GM19372 (cell line): Measurements from ENCODE around the gene GATA1.
"Not testable (repeated sequence)": the region's sequence is repeated elsewhere in the genome, so short reads cannot be mapped to it uniquely, and the experiment has no call there.

Experiments used
- ATAC-seq: cut with Tn5 transposase; IDR thresholded peaks from one replicate; pipeline ENCODE4 v1.9.1; 2021; ENCODE audit warnings: mild to moderate bottlenecking, low read depth, moderate library complexity; ENCODE audit not compliant: unreplicated experiment

The GATA1 gene

DNA sequence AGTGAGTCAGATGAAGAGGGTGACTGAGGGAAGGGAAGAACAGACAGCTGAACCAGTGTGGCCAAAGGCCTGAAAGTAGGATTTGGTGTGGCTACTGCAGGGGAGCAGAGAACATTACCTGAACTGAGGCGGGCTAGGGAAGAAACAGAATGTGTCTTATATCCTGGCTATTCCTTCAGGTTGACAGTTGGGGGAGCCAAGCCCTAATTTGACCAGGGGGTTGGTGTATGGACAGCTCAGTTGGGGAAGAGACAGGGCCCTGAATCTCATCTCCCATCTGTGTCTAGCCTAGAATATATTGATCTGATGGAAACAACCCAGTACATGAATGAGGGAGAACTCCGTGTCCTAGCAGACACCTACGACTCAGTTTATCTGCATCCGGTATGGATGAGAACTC is 19.7 kb downstream of the GATA1 start:
- ATAC-seq = no peak

DNA sequence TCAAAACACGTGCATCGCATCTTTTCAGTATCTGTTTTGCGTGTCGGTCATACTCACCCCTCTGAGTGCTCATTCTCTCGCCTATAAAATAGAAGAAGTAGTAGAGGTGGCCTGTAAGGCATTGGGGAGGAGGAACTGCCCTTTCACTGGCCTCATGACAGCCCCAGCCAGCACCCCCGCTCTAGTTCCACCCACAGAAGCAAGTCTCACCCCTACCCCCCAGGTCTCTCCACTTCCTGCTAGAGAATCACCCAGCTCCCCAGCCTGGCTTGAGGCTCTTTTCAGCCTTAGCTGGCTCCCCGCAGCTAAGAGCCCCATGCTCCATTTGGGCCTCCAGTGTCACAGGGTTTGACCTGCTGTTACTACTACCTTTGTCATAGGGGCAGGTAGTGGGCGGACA is 27.3 kb downstream of the GATA1 start:
- no peak for ATAC-seq

DNA sequence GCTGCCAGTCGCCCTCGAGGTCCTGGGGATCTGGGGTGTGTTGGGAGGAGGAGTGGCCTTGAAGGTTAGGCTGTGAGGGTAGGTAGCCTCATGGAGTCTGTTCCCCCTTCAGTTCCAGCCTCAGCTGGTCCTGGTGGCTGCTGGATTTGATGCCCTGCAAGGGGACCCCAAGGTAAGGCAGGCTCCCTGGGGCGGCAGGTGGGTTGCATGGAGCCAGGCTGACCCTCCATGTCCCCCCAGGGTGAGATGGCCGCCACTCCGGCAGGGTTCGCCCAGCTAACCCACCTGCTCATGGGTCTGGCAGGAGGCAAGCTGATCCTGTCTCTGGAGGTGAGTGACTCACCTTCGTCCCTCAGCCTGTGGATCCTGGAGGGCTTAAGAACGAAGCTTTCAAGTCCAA is 28.3 kb downstream of the GATA1 start:
- no peak for ATAC-seq

DNA sequence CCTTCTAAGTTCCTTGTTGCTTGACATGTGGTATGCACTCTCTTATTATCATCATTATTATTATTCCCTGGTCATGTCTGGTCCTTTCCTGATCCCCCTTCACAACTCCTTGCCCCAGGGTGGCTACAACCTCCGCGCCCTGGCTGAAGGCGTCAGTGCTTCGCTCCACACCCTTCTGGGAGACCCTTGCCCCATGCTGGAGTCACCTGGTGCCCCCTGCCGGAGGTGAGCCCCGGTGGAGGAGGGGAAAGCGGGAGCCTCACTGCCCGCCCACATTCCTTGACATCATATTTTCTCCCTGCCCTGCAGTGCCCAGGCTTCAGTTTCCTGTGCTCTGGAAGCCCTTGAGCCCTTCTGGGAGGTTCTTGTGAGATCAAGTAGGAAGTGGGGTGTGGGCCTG is 28.9 kb downstream of the GATA1 start:
- no peak for ATAC-seq

DNA sequence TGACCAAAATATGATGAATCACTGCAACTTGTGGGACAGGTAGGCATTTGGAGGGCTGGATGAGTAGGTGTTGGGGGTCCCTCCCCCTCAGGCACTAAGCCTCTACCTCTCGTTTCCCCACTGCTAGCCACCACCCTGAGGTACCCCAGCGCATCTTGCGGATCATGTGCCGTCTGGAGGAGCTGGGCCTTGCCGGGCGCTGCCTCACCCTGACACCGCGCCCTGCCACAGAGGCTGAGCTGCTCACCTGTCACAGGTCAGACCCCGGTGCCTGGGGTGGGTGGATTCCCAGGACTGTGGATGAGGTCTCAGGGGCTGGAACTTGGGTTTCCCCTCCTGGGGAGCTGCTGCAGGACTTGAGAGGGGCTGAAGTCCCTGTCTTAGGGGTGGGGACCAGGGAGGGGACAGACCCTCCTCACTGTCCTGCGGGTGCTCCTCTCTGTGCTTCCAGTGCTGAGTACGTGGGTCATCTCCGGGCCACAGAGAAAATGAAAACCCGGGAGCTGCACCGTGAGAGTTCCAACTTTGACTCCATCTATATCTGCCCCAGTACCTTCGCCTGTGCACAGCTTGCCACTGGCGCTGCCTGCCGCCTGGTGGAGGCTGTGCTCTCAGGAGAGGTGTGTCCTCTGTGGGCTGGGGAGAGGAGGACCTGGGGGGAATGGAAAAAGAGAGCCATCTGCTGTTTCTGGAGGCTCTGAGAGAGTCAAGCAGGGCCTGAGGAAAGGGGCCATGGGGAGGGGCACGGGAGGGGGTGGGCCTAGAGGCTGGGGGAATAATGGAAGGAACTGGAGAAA is 29.8 kb downstream of the GATA1 start:
- no peak for ATAC-seq

DNA sequence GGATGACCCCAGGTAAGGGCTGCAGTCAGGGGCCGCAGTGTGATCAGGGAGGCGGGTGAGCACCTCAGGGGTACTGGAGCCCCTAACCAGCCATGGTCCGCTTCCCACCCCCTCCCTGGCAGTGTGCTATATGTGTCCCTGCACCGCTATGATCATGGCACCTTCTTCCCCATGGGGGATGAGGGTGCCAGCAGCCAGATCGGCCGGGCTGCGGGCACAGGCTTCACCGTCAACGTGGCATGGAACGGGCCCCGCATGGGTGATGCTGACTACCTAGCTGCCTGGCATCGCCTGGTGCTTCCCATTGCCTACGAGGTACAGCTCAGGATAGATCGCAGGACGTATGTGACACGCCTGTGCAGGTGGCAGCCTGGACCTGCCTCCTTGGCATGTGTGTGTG is 31.7 kb downstream of the GATA1 start:
- ATAC-seq = no peak

DNA sequence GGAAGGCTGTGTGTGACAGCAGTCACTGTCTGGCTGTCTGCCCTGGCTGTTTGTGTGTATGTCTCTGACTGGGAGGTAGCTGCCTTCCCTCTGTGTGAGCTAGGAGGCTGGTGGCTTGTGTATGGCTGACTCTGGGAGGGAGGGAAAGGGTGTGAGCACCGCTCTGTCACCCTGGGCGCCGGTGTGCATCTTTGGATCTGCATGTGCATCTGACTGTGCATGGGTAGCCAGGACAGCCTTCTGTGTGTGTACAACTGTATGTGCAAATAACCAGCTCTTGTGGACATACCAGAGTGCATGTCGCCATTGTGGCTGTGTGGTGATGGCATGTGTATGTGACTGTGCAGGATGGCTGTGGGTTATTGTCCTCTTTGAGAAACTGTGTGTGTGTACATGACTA is 32.5 kb downstream of the GATA1 start:
- ATAC-seq = no peak

DNA sequence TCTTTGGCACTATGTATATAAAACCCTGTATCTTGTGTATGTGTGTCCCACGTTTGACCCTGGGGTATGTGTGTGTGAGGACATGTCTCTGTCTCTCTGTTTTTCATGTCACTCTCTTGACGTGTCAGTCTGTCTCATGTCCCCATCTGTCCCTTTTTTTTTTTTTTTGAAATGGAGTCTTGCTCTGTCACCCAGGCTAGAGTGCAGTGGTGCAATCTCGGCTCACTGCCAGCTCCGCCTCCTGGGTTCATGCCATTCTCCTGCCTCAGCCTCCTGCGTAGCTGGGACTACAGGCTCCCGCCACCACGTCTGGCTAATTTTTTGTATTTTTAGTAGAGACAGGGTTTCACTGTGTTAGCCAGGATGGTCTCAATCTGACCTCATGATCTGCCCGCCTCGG is 33.0 kb downstream of the GATA1 start:
- ATAC-seq = not testable (repeated sequence)

DNA sequence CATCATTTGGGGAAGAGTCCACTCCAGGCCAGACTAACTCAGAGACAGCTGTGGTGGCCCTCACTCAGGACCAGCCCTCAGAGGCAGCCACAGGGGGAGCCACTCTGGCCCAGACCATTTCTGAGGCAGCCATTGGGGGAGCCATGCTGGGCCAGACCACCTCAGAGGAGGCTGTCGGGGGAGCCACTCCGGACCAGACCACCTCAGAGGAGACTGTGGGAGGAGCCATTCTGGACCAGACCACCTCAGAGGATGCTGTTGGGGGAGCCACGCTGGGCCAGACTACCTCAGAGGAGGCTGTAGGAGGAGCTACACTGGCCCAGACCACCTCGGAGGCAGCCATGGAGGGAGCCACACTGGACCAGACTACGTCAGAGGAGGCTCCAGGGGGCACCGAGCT is 36.7 kb downstream of the GATA1 start:
- ATAC-seq = no peak

DNA sequence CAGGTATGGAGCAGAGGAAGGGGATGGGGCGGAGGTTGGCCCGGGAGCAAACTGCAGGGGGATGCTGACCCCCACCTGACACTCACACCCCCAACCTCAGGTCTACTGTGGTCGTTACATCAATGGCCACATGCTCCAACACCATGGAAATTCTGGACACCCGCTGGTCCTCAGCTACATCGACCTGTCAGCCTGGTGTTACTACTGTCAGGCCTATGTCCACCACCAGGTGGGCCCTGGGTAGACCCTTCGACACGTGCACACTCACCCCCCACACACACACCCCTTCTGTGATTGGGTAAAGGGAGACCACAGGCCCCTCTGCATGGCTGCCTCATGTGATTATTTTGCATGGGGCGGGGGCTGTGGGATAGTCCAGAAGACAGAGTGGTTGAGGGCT is 37.7 kb downstream of the GATA1 start:
- ATAC-seq = no peak

DNA sequence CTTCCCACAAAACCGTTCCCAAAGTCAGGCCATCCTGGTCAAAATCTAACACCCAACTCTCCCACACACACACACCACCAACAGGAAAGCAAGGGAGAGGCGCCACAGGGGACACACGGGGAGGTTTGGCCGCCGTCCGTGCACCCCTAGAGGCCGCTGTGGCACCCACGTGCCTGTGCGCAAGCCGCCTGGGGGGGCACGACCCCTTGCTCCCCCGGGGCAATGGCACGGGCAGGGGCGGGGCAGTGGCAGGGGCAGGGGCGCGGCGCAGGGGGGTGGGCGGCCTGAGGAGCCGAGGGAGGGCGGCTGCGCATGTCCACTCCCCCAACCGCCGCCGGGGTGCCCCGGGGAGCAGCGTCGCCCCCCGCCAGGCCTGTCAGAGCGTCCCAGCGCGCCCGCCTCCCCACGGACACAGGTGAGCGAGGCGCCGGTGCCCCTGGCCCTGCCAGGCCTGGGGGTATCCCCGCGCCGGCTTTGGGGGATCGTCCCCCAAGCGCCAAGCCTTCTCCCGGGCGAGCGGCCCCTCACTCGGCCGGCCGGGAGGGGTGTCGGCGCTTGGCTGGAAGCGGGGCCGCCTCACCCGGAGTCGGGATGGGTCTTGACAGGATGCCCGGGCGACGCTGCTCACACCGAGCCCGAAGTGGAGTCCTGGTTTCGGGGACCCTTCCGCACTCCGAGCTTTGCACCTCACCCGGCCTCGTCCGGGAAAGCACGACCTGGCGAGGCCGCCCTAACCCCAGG is 39.9 kb downstream of the GATA1 start, which contains the start of gene ERAS:
TSS of gene ERAS (plus strand) at position 379 of the 741 bp plus-strand sequence. CDS start 2,611 bp downstream, outside the sequence.
- ATAC-seq = no peak

DNA sequence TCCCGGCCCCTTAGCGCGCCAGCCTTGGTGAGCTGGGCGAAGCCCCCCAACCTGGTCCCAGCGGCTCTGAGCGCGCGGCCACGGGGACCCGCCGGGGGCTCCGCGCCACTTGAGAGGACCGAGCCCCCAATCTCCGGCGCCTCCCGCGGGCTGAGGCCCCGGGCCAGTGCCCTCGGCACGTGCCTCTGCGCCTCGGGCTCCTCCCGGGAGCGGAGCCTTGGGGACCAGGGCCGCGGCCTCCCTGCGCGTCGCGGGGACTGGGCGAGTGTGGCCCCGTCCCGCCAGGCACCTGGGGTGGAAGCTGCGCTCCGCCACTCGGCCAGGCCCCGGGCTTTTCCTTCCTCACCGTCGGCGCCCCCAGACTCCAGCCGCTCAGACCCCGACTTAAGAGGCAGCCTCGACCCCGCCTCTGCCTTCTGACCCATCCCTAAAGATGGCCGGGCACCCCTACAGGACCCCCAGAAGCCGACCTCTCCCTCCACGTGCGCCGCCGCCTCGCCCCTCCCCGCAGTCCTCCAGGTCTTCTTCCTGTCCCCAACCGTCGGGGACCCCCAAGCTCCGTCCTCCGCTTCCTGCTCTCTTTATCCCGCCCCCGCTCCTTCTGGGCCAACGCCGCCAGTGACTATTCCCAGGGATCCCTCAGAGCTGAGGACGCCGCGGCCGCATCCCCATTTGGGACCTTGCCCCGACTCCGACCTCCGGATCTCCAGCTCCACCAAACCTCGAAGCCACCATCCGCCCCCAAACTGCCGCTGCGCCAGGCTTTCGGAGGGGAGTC is 40.7 kb downstream of the GATA1 start:
- ATAC-seq = no peak

DNA sequence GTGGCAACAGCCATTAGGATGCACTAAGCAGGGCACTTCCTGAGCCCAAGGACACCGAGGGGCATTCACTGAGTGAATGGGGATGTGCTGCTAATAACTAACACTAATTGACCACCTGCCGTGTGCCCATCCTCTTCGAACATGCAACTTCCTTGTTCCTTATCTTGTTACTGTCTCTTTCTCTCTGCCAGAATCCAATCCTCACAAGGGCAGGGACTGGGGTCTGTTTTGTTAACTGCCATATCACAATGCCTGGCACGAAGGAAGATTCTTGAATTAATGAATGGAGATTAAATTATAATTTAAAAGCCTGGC is 41.2 kb downstream of the GATA1 start:
- ATAC-seq = no peak

DNA sequence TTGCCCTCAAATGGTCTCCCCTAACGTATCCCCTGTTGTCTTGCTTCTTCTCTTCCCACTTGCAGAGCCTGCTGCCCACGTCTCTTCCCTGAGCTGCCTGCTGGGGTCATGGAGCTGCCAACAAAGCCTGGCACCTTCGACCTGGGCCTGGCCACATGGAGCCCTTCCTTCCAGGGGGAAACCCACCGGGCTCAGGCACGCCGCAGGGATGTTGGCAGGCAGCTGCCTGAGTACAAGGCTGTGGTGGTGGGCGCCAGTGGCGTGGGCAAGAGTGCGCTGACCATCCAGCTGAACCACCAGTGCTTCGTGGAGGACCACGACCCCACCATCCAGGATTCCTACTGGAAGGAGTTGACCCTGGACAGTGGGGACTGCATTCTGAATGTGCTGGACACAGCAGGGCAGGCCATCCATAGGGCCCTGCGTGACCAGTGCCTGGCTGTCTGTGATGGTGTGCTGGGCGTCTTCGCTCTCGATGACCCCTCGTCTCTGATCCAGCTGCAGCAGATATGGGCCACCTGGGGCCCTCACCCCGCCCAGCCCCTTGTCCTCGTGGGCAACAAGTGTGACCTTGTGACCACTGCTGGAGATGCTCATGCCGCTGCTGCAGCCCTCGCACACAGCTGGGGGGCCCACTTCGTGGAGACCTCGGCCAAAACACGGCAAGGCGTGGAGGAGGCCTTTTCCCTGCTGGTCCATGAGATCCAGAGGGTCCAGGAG is 42.8 kb downstream of the GATA1 start:
- ATAC-seq = no peak

DNA sequence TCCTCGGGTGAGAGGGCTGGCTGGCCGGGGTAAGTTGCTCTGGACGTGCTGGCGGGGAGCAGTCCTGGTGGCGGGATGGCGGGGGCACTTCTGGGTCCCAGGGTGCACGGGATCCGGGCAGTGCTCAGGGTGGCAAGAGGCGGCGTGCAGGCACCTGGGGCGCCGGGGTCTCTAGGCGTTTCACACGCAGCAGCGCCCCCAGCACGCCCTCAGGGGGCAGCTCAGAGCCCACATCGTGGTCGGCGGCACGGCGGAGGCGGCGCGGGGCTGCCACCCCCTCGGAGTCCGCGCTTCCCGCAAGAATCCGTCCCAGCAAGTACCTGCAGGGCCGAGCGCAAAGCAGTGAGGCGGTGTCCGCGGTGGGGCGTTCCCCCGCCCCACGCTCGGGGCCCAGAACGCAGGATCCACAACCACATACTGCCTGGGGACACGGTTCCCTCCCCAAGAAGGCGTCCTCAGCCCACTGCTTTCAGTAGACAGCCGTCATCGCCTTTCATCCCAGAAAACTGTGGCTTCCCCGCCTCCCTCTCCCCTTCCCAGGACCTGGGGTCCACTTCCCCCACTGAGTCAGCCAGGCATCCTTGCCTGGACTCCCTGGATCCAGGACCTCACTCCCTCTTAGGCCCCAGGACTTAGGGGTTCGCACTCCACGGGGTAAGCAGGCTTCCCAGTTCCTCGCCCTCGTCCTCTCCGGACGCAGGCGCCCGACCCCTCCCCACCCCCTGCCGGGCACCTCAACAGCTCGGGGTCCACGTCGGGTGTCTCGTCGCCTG is 44.9 kb downstream of the GATA1 start:
- ATAC-seq = no peak

DNA sequence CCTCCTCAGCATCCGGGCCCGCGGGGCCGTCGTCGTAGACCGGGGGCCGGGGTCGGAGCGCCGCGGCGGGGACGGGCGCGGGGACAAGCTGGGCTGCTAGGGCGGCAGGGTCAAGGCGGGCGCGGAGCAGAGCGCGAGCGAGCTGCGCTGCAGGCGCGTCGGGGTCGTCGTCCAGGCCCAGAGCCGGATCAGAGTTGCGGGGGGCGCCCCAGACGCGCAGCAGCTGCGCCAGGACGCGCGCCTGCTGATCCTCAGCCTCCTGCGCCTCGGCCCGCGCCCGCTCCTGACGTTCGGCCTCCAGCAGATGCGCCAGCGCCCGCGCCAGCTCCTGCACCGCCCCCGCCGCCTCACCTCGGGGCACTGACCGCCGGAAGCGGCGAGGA is 45.5 kb downstream of the GATA1 start:
- no peak for ATAC-seq

DNA sequence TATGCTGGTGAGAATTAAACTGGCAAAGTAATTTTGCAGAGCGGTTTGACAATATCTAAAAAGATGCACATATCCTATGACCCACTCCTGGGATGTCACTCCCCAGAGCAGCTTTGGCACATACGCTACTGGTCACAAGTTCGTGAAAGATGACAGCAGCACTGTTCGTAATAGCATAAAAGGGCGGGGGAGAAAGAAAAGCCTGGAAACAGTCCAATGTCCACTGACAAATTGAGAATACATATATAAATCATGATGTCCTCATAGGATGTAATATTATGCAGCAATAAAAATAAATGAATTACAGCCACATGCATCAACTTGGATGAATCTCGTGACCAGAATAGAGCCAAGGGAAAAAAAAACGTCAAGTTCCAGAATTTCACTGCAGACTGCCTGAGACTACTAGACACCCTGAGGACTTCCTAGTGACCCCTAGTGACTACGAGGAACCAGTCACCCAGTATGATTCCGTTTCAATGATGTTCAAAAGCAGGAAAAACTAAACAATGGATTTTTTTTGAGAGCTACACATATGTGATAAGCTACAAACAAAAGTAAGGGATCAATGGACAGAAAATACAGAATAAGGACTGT is 47.2 kb downstream of the GATA1 start:
- ATAC-seq = no peak

DNA sequence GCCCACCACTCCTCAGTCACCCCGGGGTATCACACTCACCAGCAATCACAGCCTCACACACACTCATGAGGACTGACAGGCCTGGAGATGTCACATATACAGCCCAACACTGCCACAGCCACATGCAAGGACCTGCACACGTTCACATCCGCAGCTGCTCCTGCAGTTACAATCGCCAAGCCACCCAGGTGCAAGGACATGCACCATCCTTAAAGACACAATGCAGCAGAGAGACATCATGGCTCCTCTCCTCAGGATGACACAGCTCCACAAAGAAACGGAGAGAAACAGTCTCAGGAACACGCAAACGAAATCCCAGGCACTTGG is 48.0 kb downstream of the GATA1 start:
- ATAC-seq = no peak

DNA sequence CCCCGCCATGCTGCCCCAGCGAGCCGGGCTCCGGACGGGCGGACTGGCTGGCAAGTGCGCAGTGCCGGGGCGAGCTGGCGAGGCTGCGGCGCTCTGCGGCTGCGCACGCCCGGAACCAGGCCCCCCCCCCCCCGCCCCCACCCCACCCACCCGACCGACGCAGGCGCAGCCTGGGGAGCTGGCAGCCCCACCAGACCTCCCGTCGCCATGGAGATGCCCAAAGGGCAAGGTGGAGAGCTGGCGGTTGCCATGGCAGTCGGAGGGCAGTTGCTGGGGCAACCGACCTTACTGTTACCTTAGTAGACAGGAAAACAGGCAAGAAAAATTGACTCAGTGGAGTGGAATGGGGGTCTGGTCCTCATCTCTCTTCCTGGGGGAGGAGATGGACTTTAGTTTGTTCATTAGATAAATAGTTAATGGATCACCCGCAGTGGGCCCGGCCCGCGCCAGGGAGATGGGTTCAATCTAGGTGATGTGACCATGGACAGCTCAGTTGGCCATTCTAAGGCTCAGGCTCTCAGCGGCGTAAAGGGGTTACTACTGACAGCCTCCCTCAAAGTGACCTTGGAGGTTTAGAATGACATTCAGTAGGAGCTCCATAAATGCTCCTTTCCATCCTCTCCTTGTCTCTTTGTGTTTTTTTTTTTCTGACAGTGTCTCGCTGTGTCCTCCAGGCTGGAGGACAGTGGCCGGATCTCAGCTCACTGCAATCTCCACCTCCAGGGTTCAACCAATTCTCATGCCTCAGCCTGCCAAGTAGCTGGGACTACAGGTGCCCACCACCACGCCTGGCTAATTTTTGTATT is 49.3 kb downstream of the GATA1 start, which contains the start of gene PCSK1N:
TSS of gene PCSK1N (minus strand) at position 87 of the 806 bp plus-strand sequence. CDS start at position 9, 78 bp downstream.
- no peak for ATAC-seq
